Stromal cell of bone marrow (primary cell): Measurements from ENCODE around the gene CHSY1.
A peak's percentile ranks its signal among the peaks of the same experiment; 100 is the strongest.

ENCODE experiments used
- DNase-seq: peaks from one replicate; pipeline ENCODE4 v3.0.0-alpha.2; 2012; ENCODE audit warnings: low read depth

Gene CHSY1

DNA sequence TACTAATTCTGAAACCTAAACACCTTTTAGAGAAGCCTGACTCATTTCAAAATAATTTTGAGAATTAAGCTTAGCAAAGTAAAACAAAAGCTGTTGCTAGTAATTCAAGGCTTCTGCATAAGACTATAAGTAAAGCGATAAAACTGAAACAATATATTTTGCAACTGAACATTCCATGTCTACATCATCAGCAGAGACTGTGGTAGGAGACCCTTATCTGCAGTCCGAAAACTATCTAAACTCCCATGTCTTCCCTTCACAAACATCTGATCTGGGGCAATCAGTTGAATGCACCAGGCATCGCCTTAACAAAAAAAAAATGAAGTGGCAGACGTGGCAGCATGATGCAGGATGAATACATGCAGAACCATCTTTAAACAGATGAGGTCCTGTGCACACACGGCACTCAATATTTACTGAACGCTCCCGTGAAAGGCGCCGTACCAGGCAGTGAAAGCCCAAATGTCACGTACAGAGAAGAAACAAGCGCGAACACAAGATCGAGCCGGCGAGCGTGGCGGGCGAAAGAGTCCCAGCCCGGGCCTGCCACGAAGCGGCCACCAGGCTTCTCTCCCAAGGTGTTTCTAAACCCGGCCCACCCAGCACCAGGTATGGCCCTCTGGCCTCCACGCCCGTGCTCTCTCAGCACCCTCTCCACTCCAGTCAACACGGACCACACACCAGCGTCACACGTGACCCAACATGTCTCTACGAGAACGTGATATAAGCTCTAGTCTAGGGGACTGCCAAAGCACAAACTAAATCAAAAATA, 63.0 kb downstream of the CHSY1 start:
- DNase-seq, result no peak

DNA sequence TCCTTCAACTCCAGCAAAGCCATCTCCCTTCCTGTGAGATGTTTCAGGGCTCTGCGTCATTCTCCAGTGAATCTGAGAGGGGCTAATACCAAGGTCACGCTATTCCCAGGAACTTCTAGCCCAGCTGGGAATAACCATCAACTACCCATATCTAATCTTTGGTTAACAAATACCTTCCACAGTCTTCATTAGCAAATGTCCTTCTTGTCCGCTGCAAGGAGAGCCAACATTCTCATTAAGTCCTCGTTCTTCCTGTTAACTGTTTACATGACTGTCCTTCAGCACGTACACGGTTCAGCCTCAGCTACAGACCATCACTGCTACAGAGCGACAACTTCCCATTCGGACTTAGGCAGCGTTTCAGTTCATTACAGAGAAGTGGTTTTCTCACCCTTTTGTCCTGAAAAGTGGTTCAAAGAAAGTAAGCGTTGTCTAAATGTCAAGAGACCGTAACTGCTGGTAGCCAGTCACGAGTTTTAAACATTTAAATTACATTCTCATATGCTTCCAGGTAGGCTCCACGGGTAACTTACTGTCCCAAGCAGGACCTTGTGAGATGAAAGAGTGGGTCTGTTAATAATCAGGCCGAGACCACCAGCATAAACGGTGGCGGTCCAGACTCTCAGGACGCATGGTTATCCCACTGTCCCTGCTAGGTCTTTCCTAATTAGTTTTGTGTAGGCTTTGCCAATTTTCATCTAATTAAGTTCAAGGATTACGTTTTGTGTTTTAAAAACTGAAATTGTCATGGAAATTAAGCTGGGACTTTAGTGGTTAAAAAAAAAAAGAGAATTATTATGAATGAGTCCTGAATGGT, 63.8 kb downstream of the CHSY1 start:
- DNase-seq, result peak; percentile 80

DNA sequence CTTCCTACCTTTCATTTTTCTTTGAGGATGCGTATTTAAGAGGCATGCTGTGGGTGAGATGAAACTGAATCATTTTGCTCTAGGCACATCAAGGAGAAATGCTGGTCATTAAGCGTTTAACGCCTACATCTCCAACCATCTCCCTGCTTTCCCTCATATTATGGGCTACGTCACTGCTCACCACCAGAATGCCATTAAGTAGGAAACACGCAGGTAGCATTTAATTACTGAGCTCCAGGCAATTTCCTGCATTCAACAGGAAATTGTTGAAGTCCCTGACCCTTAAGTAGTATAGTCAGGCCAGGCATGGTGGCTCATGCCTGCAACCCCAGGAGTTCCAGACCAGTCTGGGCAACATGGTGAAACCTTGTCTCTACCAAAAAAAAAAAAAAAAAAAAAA, 66.1 kb downstream of the CHSY1 start:
- DNase-seq, result no peak

DNA sequence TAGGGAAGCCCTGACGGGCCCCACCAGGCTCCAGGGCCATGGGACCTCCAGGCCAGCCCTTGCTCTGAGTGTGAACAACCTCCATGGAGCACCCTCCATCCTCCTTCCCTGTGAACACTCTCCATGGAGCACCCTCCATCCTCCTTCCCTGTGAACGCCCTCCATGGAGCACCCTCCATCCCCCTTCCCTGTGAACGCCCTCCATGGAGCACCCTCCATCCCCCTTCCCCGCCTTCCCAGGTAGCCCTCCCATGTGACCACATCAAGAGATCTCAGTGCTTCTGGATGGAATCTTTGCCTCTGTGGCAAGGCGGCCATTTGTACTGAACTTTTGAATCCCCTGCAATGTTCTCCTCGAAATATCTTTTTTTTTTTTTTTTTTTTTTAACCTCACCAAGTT, 66.5 kb downstream of the CHSY1 start:
- no peak for DNase-seq

DNA sequence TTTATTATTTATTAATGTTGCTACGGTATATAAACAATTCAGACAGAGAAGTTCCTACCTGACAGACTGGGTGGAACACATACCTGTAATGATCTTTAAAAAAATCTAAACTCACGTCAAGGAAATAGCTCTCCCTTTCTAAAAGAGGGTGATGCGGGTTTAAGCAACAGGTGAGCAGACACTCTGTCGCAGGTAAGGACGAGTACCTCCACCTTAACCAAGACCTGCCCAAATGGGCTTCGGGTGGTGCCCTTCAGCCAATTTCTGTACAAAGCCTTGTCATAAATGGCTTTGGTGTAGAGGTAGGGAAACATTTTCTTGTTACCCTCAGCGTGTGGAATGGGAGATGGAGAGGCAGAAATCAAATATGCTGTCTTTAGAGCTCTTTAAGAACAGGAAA, 67.0 kb downstream of the CHSY1 start:
- no peak for DNase-seq

DNA sequence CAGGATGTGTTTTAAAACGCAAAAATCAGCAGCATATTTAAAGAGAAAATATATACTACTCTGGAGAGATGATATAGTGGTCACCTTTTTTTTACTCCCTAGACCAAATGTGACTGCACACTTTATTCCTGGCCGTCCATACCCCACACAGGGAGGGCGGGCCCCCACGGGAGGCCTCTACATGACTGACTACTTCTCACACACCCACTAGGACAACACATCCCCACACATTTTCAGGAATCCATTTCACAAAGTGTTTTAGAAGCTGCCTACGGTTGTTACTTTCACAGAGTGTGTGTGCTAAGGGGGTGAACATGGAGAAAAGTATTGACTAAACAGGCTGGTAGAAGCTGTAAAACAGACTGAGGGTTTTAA, 67.9 kb downstream of the CHSY1 start:
- DNase-seq, result no peak

DNA sequence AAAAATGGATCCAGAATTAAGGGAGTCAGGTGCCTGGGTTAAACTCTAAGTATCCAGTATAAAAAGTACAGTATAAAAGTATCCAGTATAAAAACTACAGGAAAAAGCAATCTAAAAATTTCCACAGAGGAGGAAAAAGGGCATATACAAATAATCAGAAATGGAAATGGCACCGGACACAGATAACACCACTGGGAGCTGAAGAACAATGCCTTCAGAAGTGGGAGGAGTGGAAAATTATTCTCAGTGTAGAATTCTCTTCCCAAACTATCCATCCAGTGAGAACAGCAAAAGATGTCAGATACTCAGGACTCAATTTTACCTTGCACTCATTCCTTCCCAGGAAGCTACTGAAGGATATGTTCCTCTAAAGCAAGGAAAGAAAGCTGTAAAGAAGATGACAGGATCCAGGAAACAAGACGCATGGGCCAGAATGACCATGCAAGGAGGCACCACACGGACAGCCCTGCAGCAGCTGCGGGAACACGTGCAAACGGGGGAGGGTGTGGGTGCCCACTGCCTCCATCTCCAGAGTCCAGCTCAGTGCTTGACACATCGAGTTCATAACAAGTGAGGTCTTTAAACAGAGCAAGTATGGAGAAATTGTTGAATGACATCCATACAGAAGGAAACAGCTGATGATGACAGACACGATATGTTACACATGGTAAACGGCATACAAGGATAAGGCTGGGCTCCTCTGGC, 68.5 kb downstream of the CHSY1 start:
- no peak for DNase-seq

DNA sequence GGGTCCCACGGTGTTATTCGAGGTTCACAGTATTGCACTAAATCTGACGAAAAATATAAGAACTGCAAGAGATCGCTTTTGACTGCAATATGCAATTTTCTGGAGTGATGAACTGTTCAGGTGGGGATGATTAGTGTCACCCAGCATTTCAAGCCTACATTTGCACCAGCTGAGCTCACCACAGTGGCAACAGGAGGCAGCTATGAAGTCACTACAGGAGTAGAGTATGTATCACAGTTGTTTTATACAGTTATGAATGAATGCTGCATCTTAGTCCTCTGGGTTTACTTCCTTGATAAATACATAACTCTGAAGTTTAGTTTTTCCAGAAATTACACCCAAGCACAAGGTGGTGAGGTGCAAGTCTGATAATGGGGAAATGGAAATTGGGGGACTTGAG, 69.6 kb downstream of the CHSY1 start:
- DNase-seq, result no peak

DNA sequence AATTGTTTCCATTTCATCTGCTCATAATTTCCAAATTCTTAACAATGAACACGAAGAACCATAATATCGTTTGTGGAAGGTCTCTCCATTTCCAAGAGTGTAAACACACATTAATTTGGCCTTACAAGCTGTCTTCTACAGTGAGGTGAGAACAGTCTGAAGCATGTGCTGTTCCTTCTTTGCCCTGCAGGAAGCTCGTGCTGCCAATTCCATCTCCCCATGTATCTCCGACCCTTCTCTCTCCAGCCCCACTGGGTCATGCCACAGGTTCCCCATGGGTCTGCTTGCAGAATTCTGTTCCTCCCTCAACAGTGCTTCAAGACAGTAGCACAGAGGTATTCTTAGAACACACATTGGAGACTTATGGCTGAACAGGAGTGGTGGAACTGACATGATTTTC, 70.5 kb downstream of the CHSY1 start:
- no peak for DNase-seq

DNA sequence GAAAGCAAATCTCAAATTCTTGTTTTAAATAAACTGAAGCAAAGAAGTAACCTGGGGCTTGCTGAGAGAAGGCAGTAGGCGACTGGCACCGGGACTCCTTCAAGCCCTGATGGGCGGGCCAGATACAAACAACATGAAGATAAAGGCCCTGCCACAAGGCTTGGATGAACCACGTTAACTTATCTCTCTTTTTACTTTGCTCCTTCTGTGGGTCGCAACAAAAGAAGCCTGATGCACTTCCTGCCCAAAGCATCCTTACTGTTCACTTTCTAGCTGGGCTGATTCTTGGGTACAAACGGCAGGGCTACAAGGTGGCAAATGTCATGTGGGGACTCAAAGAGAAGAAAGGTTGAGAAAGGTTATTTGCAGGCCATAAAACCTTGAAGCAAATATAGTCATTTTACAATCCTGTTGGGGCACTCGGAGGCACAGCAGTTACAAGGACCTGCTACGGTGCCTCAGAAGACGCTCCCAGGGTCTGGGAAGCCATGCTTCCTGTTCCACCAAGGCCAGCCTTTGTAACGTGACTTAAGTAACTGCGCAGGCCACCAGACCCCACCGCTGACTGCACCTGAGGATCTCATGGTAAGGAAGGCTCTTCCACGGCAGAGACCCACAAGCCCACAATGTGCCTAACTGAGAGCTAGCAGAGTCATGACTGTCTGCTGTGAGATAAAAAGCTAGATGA, 71.1 kb downstream of the CHSY1 start:
- no peak for DNase-seq

DNA sequence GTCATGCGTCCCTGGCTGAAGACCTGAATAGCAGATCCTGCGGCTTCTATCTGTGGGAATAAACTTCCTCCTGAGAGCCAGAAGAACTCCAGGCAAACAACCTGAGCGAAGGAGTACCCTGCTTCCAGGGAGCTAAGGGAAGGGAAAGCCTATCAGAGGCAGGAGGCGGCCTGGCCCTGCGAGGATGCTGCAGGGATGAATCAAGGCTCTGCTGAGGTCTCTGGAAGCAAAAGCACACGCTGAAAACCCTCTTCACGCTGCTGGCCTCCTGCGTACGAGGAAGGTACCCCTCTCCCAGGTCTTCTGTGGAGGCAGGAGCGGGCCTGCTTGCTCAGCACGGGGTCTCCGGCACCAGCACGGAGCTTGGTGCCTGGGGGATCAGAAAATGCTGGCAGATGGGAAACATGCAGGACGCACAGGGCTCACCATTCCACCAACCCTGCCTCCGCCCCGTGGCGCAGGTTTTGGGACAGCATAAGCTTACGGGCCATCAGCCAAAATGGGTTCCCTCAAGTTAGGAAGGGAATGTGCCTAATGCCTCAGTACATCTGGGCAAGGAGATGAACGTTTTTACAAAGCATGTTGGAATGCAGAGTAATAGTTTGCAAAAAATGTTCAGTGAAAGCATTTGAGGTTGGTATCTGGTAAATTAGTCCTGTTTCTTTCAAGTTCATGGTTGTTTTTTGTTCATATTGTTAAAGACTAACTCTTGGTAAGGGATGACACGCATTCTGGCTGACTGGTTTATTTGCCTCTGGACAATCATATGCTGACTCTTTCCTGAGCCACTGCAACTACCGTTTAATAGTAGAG, 72.3 kb downstream of the CHSY1 start:
- no peak for DNase-seq

DNA sequence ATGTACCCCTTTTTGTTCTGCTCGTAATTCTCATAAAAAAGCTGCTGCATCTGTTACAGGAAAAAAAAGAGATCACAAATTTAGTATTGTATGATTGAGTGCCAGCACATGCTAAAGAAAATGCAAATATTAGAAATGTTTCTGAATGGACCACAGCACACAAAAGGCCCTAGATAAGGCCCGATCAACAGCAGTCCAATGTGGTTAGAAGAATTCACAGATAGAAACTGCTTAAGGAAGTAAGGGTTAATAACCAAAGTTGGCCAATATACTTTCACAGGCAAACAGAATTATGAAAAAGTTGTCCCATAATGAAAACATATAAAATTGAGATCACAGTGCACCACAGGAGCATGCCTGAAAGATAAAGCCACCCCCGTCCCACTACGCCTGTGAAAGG, 72.9 kb downstream of the CHSY1 start:
- no peak for DNase-seq

DNA sequence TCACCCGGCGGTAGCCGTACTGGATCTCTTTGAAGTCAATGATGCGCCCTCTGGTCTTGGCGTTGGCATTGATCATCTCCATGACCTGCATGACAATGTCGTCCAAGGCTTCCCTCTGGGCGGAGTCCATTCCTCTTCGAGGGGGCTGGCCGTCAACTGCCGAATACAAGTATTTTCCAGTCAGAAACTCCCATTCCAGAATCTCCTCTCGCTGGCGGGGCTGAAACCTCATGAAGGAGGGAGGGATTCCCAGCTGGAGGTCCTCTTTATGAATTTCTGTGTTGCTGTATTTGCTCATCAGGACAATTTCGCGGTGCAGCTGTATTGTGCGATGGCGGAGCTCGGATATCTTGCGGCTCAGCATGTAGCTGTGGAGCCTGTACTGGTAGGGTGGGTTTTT, 73.4 kb downstream of the CHSY1 start:
- DNase-seq, result no peak

DNA sequence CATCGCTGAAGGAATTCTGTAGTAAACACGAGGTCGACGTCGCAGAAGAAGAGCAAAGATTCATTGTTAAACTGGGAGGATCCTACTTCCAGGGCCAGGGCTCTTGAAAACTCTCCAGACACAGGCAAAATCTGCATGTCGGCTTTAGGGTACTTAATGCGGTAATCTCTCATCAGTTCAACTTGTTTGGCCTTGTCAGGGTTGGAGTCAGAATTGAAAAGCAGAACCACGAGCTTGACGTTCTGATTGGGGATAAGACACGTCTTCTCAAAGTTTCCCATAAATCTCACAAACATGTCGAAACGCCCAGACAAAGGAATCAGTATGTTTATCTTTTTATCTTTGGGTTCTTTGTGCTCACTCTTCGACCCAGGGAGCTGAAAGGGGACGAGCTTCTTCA, 74.0 kb downstream of the CHSY1 start:
- no peak for DNase-seq

DNA sequence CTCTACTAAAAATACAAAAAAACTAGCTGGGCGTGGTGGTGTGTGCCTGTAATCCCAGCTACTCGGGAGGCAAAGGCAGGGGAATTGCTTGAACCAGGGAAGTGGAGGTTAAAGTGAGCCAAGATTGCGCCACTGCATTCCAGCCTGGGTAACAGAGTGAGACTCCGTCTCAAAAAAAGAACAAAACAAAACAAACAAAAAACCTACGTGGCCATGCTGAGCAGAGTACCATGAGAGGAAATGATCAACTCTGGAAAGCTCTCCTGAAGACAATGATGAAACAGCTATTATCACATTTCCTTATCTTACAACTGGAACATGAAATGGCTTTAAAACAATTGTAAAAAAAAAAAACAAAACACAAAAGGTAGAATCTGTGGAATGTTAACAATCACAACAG, 75.2 kb downstream of the CHSY1 start:
- DNase-seq, result no peak

DNA sequence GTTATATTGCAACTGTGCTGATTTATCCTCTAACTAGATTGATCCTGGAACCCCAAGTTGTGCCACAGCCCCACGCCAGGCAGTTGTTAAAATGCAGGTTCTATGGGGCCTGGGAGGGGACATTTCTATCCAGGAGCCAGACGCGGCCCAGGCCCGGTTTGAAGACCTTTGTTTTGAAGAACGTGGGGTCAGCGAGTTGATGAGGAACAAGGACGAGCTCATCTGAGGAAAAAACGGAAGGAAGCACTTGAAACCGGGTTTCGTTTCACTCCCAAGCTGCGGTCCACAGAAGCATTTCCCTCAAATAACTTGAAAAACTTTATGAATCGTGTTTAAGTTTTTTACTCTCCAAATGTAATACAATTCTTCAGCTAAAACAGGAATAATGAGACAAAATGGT, 76.4 kb downstream of the CHSY1 start:
- DNase-seq, result no peak

DNA sequence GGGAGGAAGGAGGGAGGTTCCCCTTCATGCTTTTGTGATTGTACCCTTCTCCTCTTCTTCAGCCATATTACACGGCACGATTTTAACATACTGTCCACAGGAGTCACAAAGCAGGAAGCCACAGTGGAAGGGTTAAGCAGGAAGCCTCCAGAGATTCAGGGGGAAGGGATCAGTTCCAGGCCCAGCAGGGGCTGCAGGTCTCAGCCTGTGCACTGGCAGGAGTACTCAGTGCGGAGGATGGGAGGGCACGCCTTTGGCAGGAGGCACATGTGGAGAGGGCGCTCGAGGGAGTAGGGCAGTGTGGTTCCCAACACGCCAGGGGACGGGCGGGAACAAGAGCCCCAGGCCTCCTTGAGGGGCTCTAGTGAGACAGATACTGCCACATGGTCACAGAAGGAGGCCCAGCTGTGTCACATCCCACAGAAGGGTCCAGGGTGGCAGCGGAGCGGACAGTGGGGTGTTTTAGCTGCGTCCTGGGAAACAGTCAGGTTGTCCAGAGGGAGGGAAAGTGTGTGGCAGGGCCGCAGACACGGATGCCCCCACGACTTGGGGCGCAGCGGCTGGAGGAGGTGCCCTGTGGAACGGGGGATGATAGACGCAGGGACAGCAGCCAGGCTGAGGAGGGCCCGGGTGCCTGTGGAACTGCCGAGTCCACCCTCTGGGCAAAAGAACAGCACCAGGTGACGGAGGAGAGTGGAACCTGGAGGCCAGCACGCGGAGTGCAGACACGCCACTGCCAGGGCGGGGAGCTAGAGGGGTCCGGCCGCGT, 77.5 kb downstream of the CHSY1 start:
- no peak for DNase-seq

DNA sequence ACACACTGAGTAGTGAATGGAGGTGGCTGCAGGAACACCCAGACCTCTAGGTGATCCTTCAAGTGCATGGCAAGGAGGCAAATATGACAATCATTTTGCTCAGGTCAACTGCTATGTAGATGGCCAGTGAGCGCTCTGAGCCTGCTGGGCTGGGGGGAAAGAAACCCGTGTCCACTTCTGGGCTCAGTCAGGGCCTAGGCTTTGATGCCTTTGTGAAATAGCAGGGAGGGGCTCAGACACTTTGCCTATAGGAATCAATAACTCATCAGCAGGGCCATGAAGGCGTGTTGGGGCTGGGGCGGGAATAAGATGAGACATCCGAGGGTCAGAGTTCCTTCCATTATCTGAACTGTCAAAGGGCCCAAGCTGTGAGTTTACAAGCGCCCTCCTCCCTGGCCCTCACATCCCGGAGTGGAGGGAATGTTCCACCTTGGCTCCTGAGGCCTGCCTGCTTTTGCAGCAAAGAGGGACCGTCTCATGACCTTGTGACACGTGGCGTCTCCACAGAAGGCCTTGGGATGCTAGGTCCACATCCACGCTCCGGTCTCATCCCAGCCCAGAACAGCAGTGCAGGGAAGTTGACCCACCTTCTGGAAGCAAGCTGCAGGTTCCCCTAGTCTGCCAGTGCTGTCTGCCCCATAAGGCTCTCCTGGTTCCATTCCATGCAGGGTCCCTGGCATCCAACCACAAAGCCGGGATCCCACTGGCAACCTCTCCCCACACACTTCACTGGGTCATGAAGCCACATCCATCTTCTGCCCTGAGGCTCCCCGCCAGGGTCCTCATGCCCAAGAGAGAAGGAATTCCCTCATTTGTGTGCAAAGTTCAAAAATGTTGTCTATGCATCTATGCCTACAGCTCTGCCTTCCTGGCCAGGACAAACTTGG, 78.4 kb downstream of the CHSY1 start:
- DNase-seq, result no peak

DNA sequence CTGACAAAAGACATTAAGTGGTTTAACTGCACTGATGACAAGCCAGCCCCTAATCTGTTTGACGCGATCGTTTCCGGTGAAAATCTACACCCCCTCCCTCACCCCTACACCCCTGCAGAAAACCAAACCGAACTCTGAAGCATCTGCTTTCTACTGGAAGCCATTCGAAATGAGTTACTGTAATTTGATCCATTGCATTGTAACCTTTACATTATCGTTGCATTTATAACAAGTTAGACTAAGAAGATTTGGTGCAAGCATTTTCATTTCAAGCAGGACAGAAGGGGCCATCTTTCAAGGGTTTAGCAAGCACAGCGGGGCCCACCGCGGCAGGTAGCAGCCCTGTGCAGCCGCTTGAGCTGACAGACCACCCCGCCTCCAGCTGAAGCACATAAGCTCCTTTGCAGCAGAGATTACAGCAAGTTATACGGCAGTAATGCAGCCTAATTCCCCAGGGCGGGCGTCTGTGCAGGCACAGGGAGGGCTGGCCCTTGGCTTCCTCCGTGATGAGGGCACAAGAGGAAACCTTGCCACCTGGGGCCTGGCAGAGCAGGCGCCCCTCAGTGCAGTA, 79.3 kb downstream of the CHSY1 start:
- no peak for DNase-seq
